Keratinocyte (primary cell): ENCODE measurements around the gene OMP.

Source experiments
- EZH2 ChIP-seq: IDR thresholded peaks from one replicate; pipeline ENCODE4 v1.6.1; 2012; ENCODE audit warnings: inconsistent platforms, mild to moderate bottlenecking, low read length, moderate library complexity
- TF ChIP-seq, protein P1 (sequence below), 3 experiments: IDR thresholded peaks in 1 of 3; conservative IDR thresholded peaks in 1 of 3; optimal IDR thresholded peaks in 1 of 3; 2 replicates in 2 of 3; 3 replicates in 1 of 3; pipeline versions ENCODE3 to v1.5.1; 2011; ENCODE audit warnings: low read length in 3 of 3, mild to moderate bottlenecking in 3 of 3, moderate library complexity in 2 of 3, control low read depth in 1 of 3, inconsistent platforms in 1 of 3; ENCODE audit not compliant: insufficient read depth in 2 of 3; ENCODE audit errors: extremely low read depth in 1 of 3

- TF ChIP-seq, protein P1, sequence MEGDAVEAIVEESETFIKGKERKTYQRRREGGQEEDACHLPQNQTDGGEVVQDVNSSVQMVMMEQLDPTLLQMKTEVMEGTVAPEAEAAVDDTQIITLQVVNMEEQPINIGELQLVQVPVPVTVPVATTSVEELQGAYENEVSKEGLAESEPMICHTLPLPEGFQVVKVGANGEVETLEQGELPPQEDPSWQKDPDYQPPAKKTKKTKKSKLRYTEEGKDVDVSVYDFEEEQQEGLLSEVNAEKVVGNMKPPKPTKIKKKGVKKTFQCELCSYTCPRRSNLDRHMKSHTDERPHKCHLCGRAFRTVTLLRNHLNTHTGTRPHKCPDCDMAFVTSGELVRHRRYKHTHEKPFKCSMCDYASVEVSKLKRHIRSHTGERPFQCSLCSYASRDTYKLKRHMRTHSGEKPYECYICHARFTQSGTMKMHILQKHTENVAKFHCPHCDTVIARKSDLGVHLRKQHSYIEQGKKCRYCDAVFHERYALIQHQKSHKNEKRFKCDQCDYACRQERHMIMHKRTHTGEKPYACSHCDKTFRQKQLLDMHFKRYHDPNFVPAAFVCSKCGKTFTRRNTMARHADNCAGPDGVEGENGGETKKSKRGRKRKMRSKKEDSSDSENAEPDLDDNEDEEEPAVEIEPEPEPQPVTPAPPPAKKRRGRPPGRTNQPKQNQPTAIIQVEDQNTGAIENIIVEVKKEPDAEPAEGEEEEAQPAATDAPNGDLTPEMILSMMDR (optimal IDR thresholded peaks at IDR 0.05 in 1 of 3, IDR thresholded peaks at IDR 0.05 in 1 of 3, conservative IDR thresholded peaks at IDR 0.05 in 1 of 3; ENCODE audit: extremely low read depth in 1 of 3, insufficient read depth in 2 of 3, low read length in 3 of 3): no peak
- no peak for TF ChIP-seq EZH2
These were observed 38.8 kb upstream of the OMP start for GRCh38 chr11:77063861-77064260.
